HS-27A (cell line): ENCODE data around the gene ZFP64.

ENCODE experiments used
- DNase-seq: peaks from one replicate; pipeline ENCODE4 v3.0.0-alpha.2; 2012; ENCODE audit warnings: low read depth, missing footprints

The ZFP64 gene

GRCh38 chr20:52104546-52105441, 86.8 kb downstream of the ZFP64 start:
- no peak for DNase-seq

- DNase-seq = no peak
These were observed 87.5 kb downstream of the ZFP64 start for GRCh38 chr20:52103913-52104545.

GRCh38 chr20:52103335-52103912, 88.2 kb downstream of the ZFP64 start:
- DNase-seq = no peak

- no peak for DNase-seq
These were observed 89.0 kb downstream of the ZFP64 start for GRCh38 chr20:52102559-52102958.

GRCh38 chr20:52102126-52102525, 89.5 kb downstream of the ZFP64 start:
- no peak for DNase-seq
